ENCODE results near the gene IFITM5. TPM values are rescaled to one million over a fixed set of nuclear protein-coding genes. Genes with fewer than 3 reads are reported as not detected.

The IFITM5 gene
- total and polyA plus RNA-seq, 9 donors: not detected

GRCh38 chr11:279966-280705 lies 19.2 kb downstream of the IFITM5 start:
- intact Hi-C loops (cut with DNase I): loop anchor here in 1 of 4 donors (5.0 kb wide), 1 partner anchor 33 kb away; no protein-coding TSS in a partner anchor
- Histone ChIP-seq H3K36me3 (no peaks in the 10 kb centered on the region), H3K4me3 (no peak overlapping the region), H3K9me3 (no peaks in the 10 kb centered on the region), H3K27ac (no peak overlapping the region), H3K27me3 (peaks cover 5% of the 10 kb centered on the region), H3K4me1 (ENCODE audit: insufficient read depth) (peaks cover 3% of the 10 kb centered on the region)
- 2 to 3% (median 3%) methylated on average over 72 to 85 of the region's 85 CpGs for WGBS, 3 donors
- peak in 2 of 5 donors; percentile 11 to 42 for DNase-seq
- no peak for TF ChIP-seq CTCF (IDR thresholded peaks at IDR 0.05)
- TF ChIP-seq EP300 (IDR thresholded peaks at IDR 0.05): no peak

GRCh38 chr11:279040-279965 lies 20.0 kb downstream of the IFITM5 start:
- TF ChIP-seq EP300 (IDR thresholded peaks at IDR 0.05): no peak
- no peak for TF ChIP-seq CTCF (IDR thresholded peaks at IDR 0.05)
- no peak for TF ChIP-seq POLR2A (IDR thresholded peaks at IDR 0.05)

GRCh38 chr11:278001-278951 lies 21.1 kb downstream of the IFITM5 start, which contains the start of gene NLRP6:
TSS of gene NLRP6 (plus strand) at chr11:278407. CDS start at chr11:278570, 163 bp downstream.
- no peak within 1 kb of the TSS for H3K4me3 ChIP-seq
- 71 to 73% (median 72%) methylated on average over 21 of the region's 21 CpGs for WGBS, 3 donors
- H3K4me1 ChIP-seq (ENCODE audit: insufficient read depth): peaks cover 3% of the 10 kb centered on the region
- H3K9me3 ChIP-seq: no peaks in the 10 kb centered on the region
- intact Hi-C loops (cut with DNase I): no loop called here
- peak in 1 of 5 donors; percentile 29 for DNase-seq
- H3K27me3 ChIP-seq: peaks cover 5% of the 10 kb centered on the region
- no peaks in the 10 kb centered on the region for H3K36me3 ChIP-seq
- no peak for TF ChIP-seq POLR2A (IDR thresholded peaks at IDR 0.05)
- TF ChIP-seq EP300 (IDR thresholded peaks at IDR 0.05): no peak
- no peak for TF ChIP-seq CTCF (IDR thresholded peaks at IDR 0.05)
- no peak within 1 kb of the TSS for H3K27ac ChIP-seq

More at GRCh38 chr11:279040-279965, 20.0 kb downstream of the IFITM5 start:
- H3K27ac ChIP-seq: no peak overlapping the region
- H3K4me3 ChIP-seq: no peak overlapping the region
- H3K4me1 ChIP-seq (ENCODE audit: insufficient read depth): peaks cover 3% of the 10 kb centered on the region
- peaks cover 5% of the 10 kb centered on the region for H3K27me3 ChIP-seq
- 8 to 16% (median 9%) methylated on average over 53 to 97 of the region's 97 CpGs for whole genome bisulfite sequencing, 3 donors
- no peaks in the 10 kb centered on the region for H3K9me3 ChIP-seq
- no peaks in the 10 kb centered on the region for H3K36me3 ChIP-seq
- DNase-seq: peak in 1 of 5 donors; percentile 35
- intact Hi-C loops (cut with DNase I): no loop called here

GRCh38 chr11:276219-276618 lies 23.1 kb downstream of the IFITM5 start:
- no peaks in the 10 kb centered on the region for H3K9me3 ChIP-seq
- H3K36me3 ChIP-seq: no peaks in the 10 kb centered on the region
- no peak overlapping the region for H3K27ac ChIP-seq
- H3K27me3 ChIP-seq: peaks cover 5% of the 10 kb centered on the region
- H3K4me3 ChIP-seq: no peak overlapping the region
- peaks cover 3% of the 10 kb centered on the region for H3K4me1 ChIP-seq (ENCODE audit: insufficient read depth)
- TF ChIP-seq CTCF (IDR thresholded peaks at IDR 0.05): no peak
- TF ChIP-seq POLR2A (IDR thresholded peaks at IDR 0.05): no peak
- TF ChIP-seq EP300 (IDR thresholded peaks at IDR 0.05): no peak
- intact Hi-C loops (cut with DNase I): no loop called here
- DNase-seq: no peak

Data from ovary (tissue), 9 donors.